Erythroblast (primary cell): ENCODE data around the gene CDKL1.
A peak's percentile ranks its signal among the peaks of the same experiment; 100 is the strongest.
"Not testable (repeated sequence)": the region's sequence is repeated elsewhere in the genome, so short reads cannot be mapped to it uniquely, and the experiment has no call there.

Experiments used
- DNase-seq, 2 experiments: peaks; one replicate each; lab custom pipeline; 2025; lab: John Stamatoyannopoulos, UW
- GATA1 ChIP-seq: IDR thresholded peaks from 2 replicates; pipeline ENCODE4 v1.6.1; 2011; ENCODE audit warnings: low read depth, mild to moderate bottlenecking, control low read depth, low read length, moderate library complexity
- POLR2A ChIP-seq: IDR thresholded peaks from 2 replicates; pipeline ENCODE4 v1.6.1; 2011; ENCODE audit warnings: mild to moderate bottlenecking, low read length

The CDKL1 gene

GRCh38 chr14:50377550-50378085 lies 19.1 kb downstream of the CDKL1 start:
- no peak for TF ChIP-seq POLR2A
- no peak for TF ChIP-seq GATA1
- no peak for DNase-seq

GRCh38 chr14:50375760-50376159 lies 20.9 kb downstream of the CDKL1 start:
- no peak for DNase-seq
- TF ChIP-seq POLR2A (no peak), GATA1 (no peak)

DNA sequence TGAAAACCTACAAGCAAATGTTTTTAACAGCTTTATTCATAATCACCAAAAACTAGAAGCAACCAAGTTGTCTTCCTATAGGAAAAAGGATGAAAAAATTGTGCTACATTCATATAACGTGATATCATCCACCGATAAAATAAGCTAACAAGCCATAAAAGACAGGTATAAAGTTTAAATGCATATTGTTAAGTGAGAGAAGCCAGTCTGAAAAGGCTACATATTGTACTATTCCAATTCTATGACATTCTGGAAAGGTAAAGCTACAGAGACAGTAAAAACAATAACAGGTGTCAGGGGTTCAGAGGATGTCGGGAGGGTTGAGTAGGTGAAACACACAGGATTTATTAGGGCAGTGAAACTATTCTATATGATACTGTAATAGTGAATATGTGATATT lies 22.7 kb downstream of the CDKL1 start:
- TF ChIP-seq POLR2A: no peak
- TF ChIP-seq GATA1: no peak

DNA sequence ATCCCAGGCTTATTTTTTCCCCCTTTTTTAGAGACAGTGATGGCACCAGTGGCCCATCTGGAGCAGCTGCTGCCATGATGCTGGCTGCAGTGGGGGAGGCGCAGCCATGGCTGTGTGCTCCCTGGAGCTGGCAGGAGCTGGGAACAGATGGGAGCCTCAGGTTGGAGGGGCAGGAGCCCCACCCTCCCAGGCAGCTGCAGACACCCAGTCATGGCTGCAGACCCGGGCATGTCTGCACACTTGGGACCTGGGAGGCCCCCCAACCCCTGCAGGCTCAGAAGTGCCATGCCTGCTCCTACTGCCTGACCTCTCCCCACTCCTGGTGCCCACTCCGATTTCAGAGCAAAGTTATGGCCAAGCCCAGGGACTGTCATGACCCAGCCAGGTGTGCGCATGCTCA lies 25.1 kb downstream of the CDKL1 start:
- DNase-seq: no peak
- no peak for TF ChIP-seq POLR2A
- TF ChIP-seq GATA1: no peak

More for the DNA sequence above, 22.7 kb downstream of the CDKL1 start:
- DNase-seq: no peak

DNA sequence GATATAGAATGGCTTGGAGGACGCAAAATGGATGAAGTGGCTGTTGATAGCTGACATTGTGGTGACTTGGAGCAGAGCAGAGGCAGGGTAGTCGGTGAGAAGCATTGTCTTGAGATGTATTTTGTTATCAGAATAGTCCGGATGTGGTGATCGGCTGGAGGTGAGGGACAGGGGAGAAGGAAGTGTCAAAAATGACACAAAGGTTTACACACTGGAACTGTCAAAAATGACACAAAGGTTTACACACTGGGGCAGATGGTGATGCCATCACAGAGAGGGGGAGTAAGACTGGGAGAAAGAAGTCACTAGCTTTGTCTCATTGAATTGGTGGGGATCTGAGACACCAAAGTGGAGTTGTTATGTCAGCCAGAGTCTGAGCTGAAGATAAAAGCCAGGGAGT lies 30.1 kb downstream of the CDKL1 start:
- no peak for DNase-seq
- TF ChIP-seq POLR2A (no peak), GATA1 (no peak)

GRCh38 chr14:50366115-50366514 lies 30.6 kb downstream of the CDKL1 start:
- DNase-seq: peak in 1 of 2 experiments; percentile 25

DNA sequence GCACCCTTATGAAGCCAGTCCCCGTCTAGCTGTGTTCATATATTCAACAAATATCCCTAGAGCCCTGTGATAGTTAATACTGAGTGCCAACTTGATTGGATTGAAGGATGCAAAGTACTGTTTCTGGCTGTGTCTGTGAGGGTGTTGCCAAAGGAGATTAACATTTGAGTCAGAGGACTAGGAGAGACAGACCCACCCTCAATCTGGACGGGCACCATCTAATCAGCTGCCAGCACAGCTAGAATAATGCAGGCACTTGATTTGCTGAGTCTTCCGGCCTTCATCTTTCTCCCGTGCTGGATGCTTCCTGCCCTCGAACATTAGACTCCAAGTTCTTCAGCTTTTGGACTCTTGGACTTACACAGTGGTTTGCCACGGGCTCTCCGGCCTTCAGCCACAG lies 31.1 kb downstream of the CDKL1 start:
- peak; percentile 50 to 62 for DNase-seq

More at GRCh38 chr14:50366115-50366514, 30.6 kb downstream of the CDKL1 start:
- TF ChIP-seq GATA1: no peak

GRCh38 chr14:50364792-50365191 lies 31.9 kb downstream of the CDKL1 start:
- no peak for DNase-seq
- TF ChIP-seq POLR2A (no peak), GATA1 (no peak)

DNA sequence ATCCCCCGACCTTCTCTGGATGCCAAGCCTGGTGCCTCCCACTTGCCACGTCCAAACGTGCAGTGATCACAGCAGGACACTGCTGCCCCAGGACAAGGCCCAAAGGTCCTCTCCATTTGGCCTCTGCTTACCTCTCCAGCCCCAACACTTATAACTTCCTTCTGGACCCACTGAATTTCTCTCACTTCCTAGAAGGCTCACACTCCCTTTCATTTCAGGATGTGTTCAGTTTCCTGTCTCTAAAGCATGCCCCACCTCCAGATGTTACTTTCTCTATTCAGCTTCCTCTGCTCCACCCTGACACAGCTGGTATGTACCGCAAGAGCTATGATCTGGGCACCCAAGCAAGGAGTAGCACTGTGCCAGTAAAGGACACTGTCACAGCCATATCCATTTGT lies 33.0 kb downstream of the CDKL1 start:
- no peak for TF ChIP-seq GATA1
- peak; percentile 21 for TF ChIP-seq POLR2A
- DNase-seq: peak; percentile 32 to 39

DNA sequence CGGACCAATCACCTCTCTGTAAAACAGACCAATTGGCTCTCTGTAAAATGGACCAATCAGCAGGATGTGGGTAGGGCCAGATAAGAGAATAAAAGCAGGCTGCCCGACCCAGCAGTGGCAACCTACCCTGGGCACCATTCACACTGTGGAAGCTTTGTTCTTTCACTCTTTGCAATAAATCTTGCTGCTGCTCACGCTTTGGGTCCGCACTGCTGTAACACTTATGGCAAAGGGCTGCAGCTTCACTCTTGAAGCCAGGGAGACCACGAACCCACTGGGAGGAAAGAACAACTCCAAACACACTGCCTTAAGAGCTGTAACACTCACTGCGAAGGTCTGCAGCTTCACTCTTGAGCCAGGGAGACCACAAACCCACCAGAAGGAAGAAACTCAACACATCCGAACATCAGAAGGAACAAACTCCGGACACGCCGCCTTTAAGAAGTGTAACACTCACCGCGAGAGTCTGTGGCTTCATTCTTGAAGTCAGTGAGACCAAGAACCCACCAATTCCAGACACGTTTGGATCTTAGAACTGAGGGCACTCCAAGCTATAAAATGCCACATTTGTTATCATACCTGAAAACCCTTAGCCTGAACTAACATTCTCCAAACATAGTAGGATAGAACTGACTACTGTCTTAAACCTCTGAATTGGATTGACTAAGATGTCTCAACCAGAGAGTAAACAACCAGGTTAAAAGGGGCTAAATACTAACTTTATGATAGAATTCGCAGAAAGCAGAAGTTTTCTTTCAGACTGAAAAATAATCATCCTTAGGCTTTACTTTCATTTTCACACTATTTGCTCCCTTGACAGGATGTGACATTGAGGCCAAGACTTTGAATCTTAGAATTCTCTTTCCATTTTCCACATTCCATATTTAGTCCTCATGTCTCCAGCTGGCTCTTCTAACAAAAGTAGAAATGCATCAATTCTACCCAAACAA lies 33.6 kb downstream of the CDKL1 start:
- TF ChIP-seq GATA1: no peak
- TF ChIP-seq POLR2A: peak; percentile 39
- DNase-seq: peak; percentile 31 to 32

DNA sequence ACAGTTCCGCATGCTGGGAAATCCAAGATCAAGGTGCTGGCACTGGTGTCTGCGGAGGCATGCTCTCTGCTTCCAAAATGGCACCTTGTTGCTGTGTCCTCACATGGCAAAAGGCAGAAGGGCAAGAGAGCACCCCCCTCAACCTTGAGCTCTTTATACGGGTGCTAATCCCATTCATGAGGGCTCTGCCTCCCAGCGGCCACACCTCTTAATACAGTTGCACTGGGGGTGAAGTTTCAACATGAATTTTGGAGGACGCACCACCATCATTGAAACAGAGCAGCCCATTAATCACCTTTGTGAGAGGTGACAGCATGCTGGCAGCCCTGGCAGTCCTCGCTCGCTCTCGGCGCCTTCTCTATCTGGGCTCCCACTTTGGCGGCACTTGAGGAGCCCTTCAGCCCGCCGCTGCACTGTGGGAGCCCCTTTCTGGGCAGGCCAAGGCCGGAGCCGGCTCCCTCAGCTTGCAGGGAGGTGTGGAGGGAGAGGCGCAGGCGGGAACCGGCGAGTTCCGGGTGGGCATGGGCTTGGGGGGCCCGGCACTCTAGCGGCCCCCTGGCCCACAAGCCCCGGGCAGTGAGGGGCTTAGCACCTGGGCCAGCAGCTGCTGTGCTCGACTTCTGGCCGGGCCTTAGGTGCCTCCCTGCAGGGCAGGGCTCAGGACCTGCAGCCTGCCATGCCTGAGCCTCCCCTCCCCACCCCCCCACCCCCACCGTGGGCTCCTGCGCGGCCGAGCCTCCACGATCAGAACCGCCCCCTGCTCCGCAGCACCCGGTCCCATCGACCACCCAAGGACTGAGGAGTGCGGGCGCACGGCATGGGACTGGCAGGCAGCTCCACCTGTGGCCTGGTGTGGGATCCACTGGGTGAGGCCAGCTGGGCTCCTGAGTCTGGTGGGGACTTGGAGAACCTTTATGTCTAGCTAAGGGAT lies 34.9 kb downstream of the CDKL1 start:
- not testable (repeated sequence) for DNase-seq

- DNase-seq: no peak
- TF ChIP-seq GATA1 (no peak), POLR2A (no peak)
Measured at GRCh38 chr14:50360851-50361250, 35.8 kb downstream of the CDKL1 start.

DNA sequence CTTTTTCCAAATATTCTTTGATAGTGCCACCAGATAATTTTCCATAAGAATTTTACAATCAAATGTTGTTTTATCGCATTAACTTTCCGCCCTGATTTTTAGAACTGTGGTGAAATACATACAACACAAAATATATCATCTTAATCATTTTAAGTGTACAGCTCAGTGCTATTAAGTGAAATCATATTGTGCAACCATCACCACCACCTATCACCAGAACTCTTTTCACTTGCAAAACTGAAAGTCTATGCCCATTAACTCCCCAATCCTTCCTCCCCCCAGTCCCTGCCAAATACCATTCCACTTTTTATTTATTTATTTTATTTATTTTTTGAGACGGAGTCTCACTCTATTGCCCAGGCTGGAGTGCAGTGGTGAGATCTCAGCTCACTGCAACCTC lies 36.6 kb downstream of the CDKL1 start:
- no peak for TF ChIP-seq POLR2A
- TF ChIP-seq GATA1: no peak
- DNase-seq: no peak

GRCh38 chr14:50359631-50360030 lies 37.0 kb downstream of the CDKL1 start:
- no peak for TF ChIP-seq POLR2A
- TF ChIP-seq GATA1: no peak
- DNase-seq: no peak
